ENCODE data around the gene RNU1-4.
"Not testable (repeated sequence)": the region's sequence is repeated elsewhere in the genome, so short reads cannot be mapped to it uniquely, and the experiment has no call there.

RNU1-4 gene

GRCh38 chr1:16757574-16757973 lies 17.3 kb downstream of the RNU1-4 start:
- H3K4me3 ChIP-seq (ENCODE audit: low read length in 2 of 2); H3K9me3 ChIP-seq (replicated peaks in 1 of 2; ENCODE audit: control insufficient read depth in 2 of 2, insufficient read depth in 1 of 2, low read depth in 1 of 2, low read length in 2 of 2); H3K9ac ChIP-seq (ENCODE audit: low read depth, low read length, poor library complexity); H2BK12ac ChIP-seq (ENCODE audit: low read length); H3K23ac ChIP-seq (ENCODE audit: low read depth, low read length, poor library complexity); H3K14ac ChIP-seq (ENCODE audit: low read length); H3K4me1 ChIP-seq (ENCODE audit: control insufficient read depth in 2 of 2, insufficient read depth in 1 of 2, low read depth in 1 of 2, low read length in 2 of 2); DNase-seq (ENCODE audit: low spot score); H3K79me1 ChIP-seq (ENCODE audit: low read depth, low read length); H3K27me3 ChIP-seq (ENCODE audit: control insufficient read depth in 3 of 3, insufficient read depth in 3 of 3, low read depth in 1 of 3, low read length in 3 of 3); H2AK5ac ChIP-seq (ENCODE audit: low read depth, low read length); H3K4ac ChIP-seq (ENCODE audit: low read length); H2BK15ac ChIP-seq (ENCODE audit: low read length); H3K18ac ChIP-seq (ENCODE audit: low read length); H2BK5ac ChIP-seq (ENCODE audit: low read length); H4K8ac ChIP-seq (ENCODE audit: low read depth, low read length); H3K36me3 ChIP-seq (replicated peaks in 1 of 2; ENCODE audit: control insufficient read depth in 2 of 2, insufficient read depth in 2 of 2, low read length in 2 of 2); H4K91ac ChIP-seq (ENCODE audit: low read depth, low read length, poor library complexity); H3K27ac ChIP-seq (replicated peaks; ENCODE audit: low read length); H2AFZ ChIP-seq (ENCODE audit: low read length); H2BK120ac ChIP-seq (ENCODE audit: low read depth, low read length); H3K4me2 ChIP-seq (ENCODE audit: insufficient read depth, low read length, poor library complexity, severe bottlenecking): not testable (repeated sequence)
- WGBS, 2 donors (ENCODE audit: extremely low coverage in 2 of 2, insufficient read length in 2 of 2, insufficient replicate concordance in 1 of 2), result no CpG with 5 or more reads among the region's 6 CpGs

GRCh38 chr1:16758060-16758459 lies 17.7 kb downstream of the RNU1-4 start:
- H3K27ac ChIP-seq (replicated peaks; ENCODE audit: low read length); H4K8ac ChIP-seq (ENCODE audit: low read depth, low read length); H2AFZ ChIP-seq (ENCODE audit: low read length); H3K4me3 ChIP-seq (ENCODE audit: low read length in 2 of 2); H2BK12ac ChIP-seq (ENCODE audit: low read length); H2BK120ac ChIP-seq (ENCODE audit: low read depth, low read length); H2BK5ac ChIP-seq (ENCODE audit: low read length); H3K18ac ChIP-seq (ENCODE audit: low read length); DNase-seq (ENCODE audit: low spot score); H3K14ac ChIP-seq (ENCODE audit: low read length); H3K27me3 ChIP-seq (ENCODE audit: control insufficient read depth in 3 of 3, insufficient read depth in 3 of 3, low read depth in 1 of 3, low read length in 3 of 3); H3K9ac ChIP-seq (ENCODE audit: low read depth, low read length, poor library complexity); H2AK5ac ChIP-seq (ENCODE audit: low read depth, low read length); H4K91ac ChIP-seq (ENCODE audit: low read depth, low read length, poor library complexity); H2BK15ac ChIP-seq (ENCODE audit: low read length); H3K36me3 ChIP-seq (replicated peaks in 1 of 2; ENCODE audit: control insufficient read depth in 2 of 2, insufficient read depth in 2 of 2, low read length in 2 of 2); H3K4ac ChIP-seq (ENCODE audit: low read length); H3K23ac ChIP-seq (ENCODE audit: low read depth, low read length, poor library complexity); H3K79me1 ChIP-seq (ENCODE audit: low read depth, low read length); H3K9me3 ChIP-seq (replicated peaks in 1 of 2; ENCODE audit: control insufficient read depth in 2 of 2, insufficient read depth in 1 of 2, low read depth in 1 of 2, low read length in 2 of 2); H3K4me1 ChIP-seq (ENCODE audit: control insufficient read depth in 2 of 2, insufficient read depth in 1 of 2, low read depth in 1 of 2, low read length in 2 of 2); H3K4me2 ChIP-seq (ENCODE audit: insufficient read depth, low read length, poor library complexity, severe bottlenecking): not testable (repeated sequence)
- WGBS, 2 donors (ENCODE audit: extremely low coverage in 2 of 2, insufficient read length in 2 of 2, insufficient replicate concordance in 1 of 2), result no CpG with 5 or more reads among the region's 5 CpGs

GRCh38 chr1:16759041-16759493 lies 18.8 kb downstream of the RNU1-4 start:
- not testable (repeated sequence) for H3K23ac ChIP-seq (ENCODE audit: low read depth, low read length, poor library complexity); H2AFZ ChIP-seq (ENCODE audit: low read length); H3K4ac ChIP-seq (ENCODE audit: low read length); H4K8ac ChIP-seq (ENCODE audit: low read depth, low read length); H2BK15ac ChIP-seq (ENCODE audit: low read length); H3K4me3 ChIP-seq (ENCODE audit: low read length in 2 of 2); H3K4me1 ChIP-seq (ENCODE audit: control insufficient read depth in 2 of 2, insufficient read depth in 1 of 2, low read depth in 1 of 2, low read length in 2 of 2); H2BK5ac ChIP-seq (ENCODE audit: low read length); H3K9me3 ChIP-seq (replicated peaks in 1 of 2; ENCODE audit: control insufficient read depth in 2 of 2, insufficient read depth in 1 of 2, low read depth in 1 of 2, low read length in 2 of 2); DNase-seq (ENCODE audit: low spot score); H4K91ac ChIP-seq (ENCODE audit: low read depth, low read length, poor library complexity); H3K27ac ChIP-seq (replicated peaks; ENCODE audit: low read length); H3K36me3 ChIP-seq (replicated peaks in 1 of 2; ENCODE audit: control insufficient read depth in 2 of 2, insufficient read depth in 2 of 2, low read length in 2 of 2); H2BK120ac ChIP-seq (ENCODE audit: low read depth, low read length); H3K27me3 ChIP-seq (ENCODE audit: control insufficient read depth in 3 of 3, insufficient read depth in 3 of 3, low read depth in 1 of 3, low read length in 3 of 3); H2AK5ac ChIP-seq (ENCODE audit: low read depth, low read length); H3K9ac ChIP-seq (ENCODE audit: low read depth, low read length, poor library complexity); H3K18ac ChIP-seq (ENCODE audit: low read length); H3K14ac ChIP-seq (ENCODE audit: low read length); H2BK12ac ChIP-seq (ENCODE audit: low read length); H3K79me1 ChIP-seq (ENCODE audit: low read depth, low read length); H3K4me2 ChIP-seq (ENCODE audit: insufficient read depth, low read length, poor library complexity, severe bottlenecking)
- no CpG with 5 or more reads among the region's 40 CpGs for WGBS, 2 donors (ENCODE audit: extremely low coverage in 2 of 2, insufficient read length in 2 of 2, insufficient replicate concordance in 1 of 2)

- not testable (repeated sequence) for H3K14ac ChIP-seq (ENCODE audit: low read length); H2AFZ ChIP-seq (ENCODE audit: low read length); H2BK120ac ChIP-seq (ENCODE audit: low read depth, low read length); H3K9ac ChIP-seq (ENCODE audit: low read depth, low read length, poor library complexity); H3K18ac ChIP-seq (ENCODE audit: low read length); H3K23ac ChIP-seq (ENCODE audit: low read depth, low read length, poor library complexity); H4K8ac ChIP-seq (ENCODE audit: low read depth, low read length); H3K4me2 ChIP-seq (ENCODE audit: insufficient read depth, low read length, poor library complexity, severe bottlenecking); H2BK15ac ChIP-seq (ENCODE audit: low read length); H3K79me1 ChIP-seq (ENCODE audit: low read depth, low read length); H3K4me1 ChIP-seq (ENCODE audit: control insufficient read depth in 2 of 2, insufficient read depth in 1 of 2, low read depth in 1 of 2, low read length in 2 of 2); H3K4me3 ChIP-seq (ENCODE audit: low read length in 2 of 2); H4K91ac ChIP-seq (ENCODE audit: low read depth, low read length, poor library complexity); H3K27ac ChIP-seq (replicated peaks; ENCODE audit: low read length); H2BK5ac ChIP-seq (ENCODE audit: low read length); H3K27me3 ChIP-seq (ENCODE audit: control insufficient read depth in 3 of 3, insufficient read depth in 3 of 3, low read depth in 1 of 3, low read length in 3 of 3); H2AK5ac ChIP-seq (ENCODE audit: low read depth, low read length); H3K9me3 ChIP-seq (replicated peaks in 1 of 2; ENCODE audit: control insufficient read depth in 2 of 2, insufficient read depth in 1 of 2, low read depth in 1 of 2, low read length in 2 of 2); H2BK12ac ChIP-seq (ENCODE audit: low read length); H3K36me3 ChIP-seq (replicated peaks in 1 of 2; ENCODE audit: control insufficient read depth in 2 of 2, insufficient read depth in 2 of 2, low read length in 2 of 2); DNase-seq (ENCODE audit: low spot score); H3K4ac ChIP-seq (ENCODE audit: low read length)
- no CpG with 5 or more reads among the region's 62 CpGs for WGBS, 2 donors (ENCODE audit: extremely low coverage in 2 of 2, insufficient read length in 2 of 2, insufficient replicate concordance in 1 of 2)
Observed at GRCh38 chr1:16759650-16760455, 19.5 kb downstream of the RNU1-4 start.

Data from neuronal stem cell (in vitro differentiated cells).